PC-9 (cell line): Measurements from ENCODE around the gene OSGIN1. TPM values are rescaled to one million over a fixed set of nuclear protein-coding genes. Genes with fewer than 3 reads are reported as not detected.

Experiments used
- BruUV-seq: library from RNA; stranded (reverse); fragments of 400-500 nt; replicated peaks from 2 replicates; lab custom pipeline; 2021; lab: Mats Ljungman, UMichigan
- CTCF ChIA-PET: fragments of 300-600 bp; sonication (Branson Sonifier 250); formaldehyde crosslinking; loops from one replicate; lab custom pipeline; 2022; ENCODE audit warnings: antibody characterized with exemption; lab: Charles Lee
- POLR2A ChIA-PET: fragments of 300-600 bp; sonication (Branson Sonifier 250); formaldehyde crosslinking; loops from one replicate; lab custom pipeline; 2022; ENCODE audit warnings: antibody characterized with exemption; ENCODE audit not compliant: unreplicated experiment; lab: Charles Lee
- DNase-seq, 2 experiments: peaks; one replicate each; pipeline versions ENCODE4 v3.0.0 to v3.0.0-alpha.2; 2015 to 2022; ENCODE audit warnings: mixed read lengths in 1 of 2
- H2AFZ ChIP-seq: fragments of 200-600 bp; sonication (generic); 2 replicates; pipeline ENCODE4 v1.8.1; 2017; ENCODE audit warnings: antibody characterized with exemption
- H3F3A ChIP-seq: fragments of 200-600 bp; sonication (generic); 2 replicates; pipeline ENCODE4 v1.8.1; 2017; ENCODE audit warnings: antibody characterized with exemption, mild to moderate bottlenecking, low read depth; ENCODE audit not compliant: insufficient read depth
- H3K27ac ChIP-seq: fragments of 200-600 bp; sonication (generic); 2 replicates; pipeline ENCODE4 v1.6.1; 2016; ENCODE audit warnings: mixed run types
- H3K27me3 ChIP-seq: fragments of 200-600 bp; sonication (generic); 2 replicates; pipeline ENCODE4 v1.6.1; 2016; ENCODE audit warnings: low read depth, mixed run types; ENCODE audit not compliant: insufficient read depth
- H3K36me3 ChIP-seq: fragments of 200-600 bp; sonication (generic); 2 replicates; pipeline ENCODE4 v1.6.1; 2016; ENCODE audit warnings: low read depth, mixed run types
- H3K4me1 ChIP-seq: fragments of 200-600 bp; sonication (generic); replicated peaks from 2 replicates; pipeline ENCODE4 v1.6.1; 2016; ENCODE audit warnings: mixed run types; ENCODE audit not compliant: insufficient read depth
- H3K4me2 ChIP-seq: fragments of 200-600 bp; sonication (generic); 2 replicates; pipeline ENCODE4 v1.6.1; 2017; ENCODE audit warnings: mixed run types
- H3K4me3 ChIP-seq: fragments of 200-600 bp; sonication (generic); 2 replicates; pipeline ENCODE4 v1.6.1; 2016; ENCODE audit warnings: mixed run types
- H3K79me2 ChIP-seq: fragments of 200-600 bp; sonication (generic); 2 replicates; pipeline ENCODE4 v1.6.1; 2017; ENCODE audit warnings: low read depth, mixed run types
- H3K9me2 ChIP-seq: fragments of 200-600 bp; sonication (generic); 2 replicates; pipeline ENCODE4 v1.8.1; 2017; ENCODE audit warnings: mild to moderate bottlenecking; ENCODE audit not compliant: insufficient read depth
- H3K9me3 ChIP-seq: fragments of 200-600 bp; sonication (generic); 2 replicates; pipeline ENCODE4 v1.8.1; 2016; ENCODE audit warnings: low read depth; ENCODE audit not compliant: insufficient read depth
- H4K20me1 ChIP-seq: fragments of 200-600 bp; sonication (generic); 2 replicates; pipeline ENCODE4 v1.8.1; 2017; ENCODE audit not compliant: insufficient read depth
- EZH2 ChIP-seq: fragments of 200-600 bp; sonication (generic); IDR thresholded peaks from 2 replicates; pipeline ENCODE4 v1.8.0; 2017; ENCODE audit warnings: antibody characterized with exemption, low read depth
- intact Hi-C: fragments of 100-400 bp; cut with micrococcal nuclease; formaldehyde crosslinking; loops from one replicate; pipeline ENCODE4 v1.10.0; 2022; ENCODE audit not compliant: unreplicated experiment
- total RNA-seq: library from RNA; stranded (reverse); gene quantifications from 2 replicates; pipeline ENCODE4 v1.2.3, GENCODE V29; 2021
- TF ChIP-seq, protein P1 (sequence below): fragments of 200-600 bp; sonication (generic); conservative IDR thresholded peaks from 2 replicates; pipeline ENCODE4 v1.6.1; 2017; ENCODE audit warnings: mixed run types, antibody characterized with exemption, mild to moderate bottlenecking, moderate library complexity

The OSGIN1 gene
- total RNA-seq, 1 experiment from 2014 or later: 44.8 TPM

DNA sequence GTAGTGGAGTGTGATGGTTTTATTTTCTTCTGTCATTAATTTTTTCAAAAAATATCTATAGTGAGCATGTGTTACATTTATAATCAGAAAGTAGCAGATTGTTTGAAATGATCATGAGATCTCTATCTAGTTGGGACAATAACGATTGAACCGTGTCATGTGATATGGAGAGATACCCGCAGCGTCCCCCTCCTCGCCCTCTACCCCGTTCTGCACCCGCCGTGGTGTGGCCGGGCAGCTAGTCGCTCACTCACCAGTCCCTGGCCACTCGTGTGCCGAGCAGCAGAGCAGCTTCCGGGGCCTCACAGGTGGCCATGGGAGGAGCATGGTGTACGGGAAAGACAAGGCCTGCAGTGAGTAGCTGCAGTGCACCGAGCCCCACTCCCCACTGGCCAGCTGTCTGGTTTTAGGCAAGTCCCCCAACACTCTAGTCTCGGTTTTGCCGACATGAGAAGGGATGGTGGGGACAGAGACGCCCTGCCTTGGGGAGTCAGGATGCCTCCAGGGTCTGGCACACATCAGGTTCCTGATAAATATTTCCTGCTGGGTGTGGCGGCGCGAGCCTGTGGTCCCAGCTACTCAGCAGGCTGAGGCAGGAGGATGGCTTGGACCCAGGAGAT is 38.8 kb upstream of the OSGIN1 start:
- ChIA-PET CTCF (no interaction called here), POLR2A (interaction anchor here (0.7 kb wide), 1 partner anchor 66 kb away, joined by 5 read pairs; no protein-coding TSS in a partner anchor)
- no peak for DNase-seq
- H3K9me3 ChIP-seq: no peaks in the 10 kb centered on the region
- H3K27me3 ChIP-seq: no peaks in the 10 kb centered on the region
- H3K4me2 ChIP-seq: no peak overlapping the region
- no peaks in the 10 kb centered on the region for H3K79me2 ChIP-seq
- H3F3A ChIP-seq: no peaks in the 10 kb centered on the region
- no peaks in the 10 kb centered on the region for H3K9me2 ChIP-seq
- TF ChIP-seq, protein P1, sequence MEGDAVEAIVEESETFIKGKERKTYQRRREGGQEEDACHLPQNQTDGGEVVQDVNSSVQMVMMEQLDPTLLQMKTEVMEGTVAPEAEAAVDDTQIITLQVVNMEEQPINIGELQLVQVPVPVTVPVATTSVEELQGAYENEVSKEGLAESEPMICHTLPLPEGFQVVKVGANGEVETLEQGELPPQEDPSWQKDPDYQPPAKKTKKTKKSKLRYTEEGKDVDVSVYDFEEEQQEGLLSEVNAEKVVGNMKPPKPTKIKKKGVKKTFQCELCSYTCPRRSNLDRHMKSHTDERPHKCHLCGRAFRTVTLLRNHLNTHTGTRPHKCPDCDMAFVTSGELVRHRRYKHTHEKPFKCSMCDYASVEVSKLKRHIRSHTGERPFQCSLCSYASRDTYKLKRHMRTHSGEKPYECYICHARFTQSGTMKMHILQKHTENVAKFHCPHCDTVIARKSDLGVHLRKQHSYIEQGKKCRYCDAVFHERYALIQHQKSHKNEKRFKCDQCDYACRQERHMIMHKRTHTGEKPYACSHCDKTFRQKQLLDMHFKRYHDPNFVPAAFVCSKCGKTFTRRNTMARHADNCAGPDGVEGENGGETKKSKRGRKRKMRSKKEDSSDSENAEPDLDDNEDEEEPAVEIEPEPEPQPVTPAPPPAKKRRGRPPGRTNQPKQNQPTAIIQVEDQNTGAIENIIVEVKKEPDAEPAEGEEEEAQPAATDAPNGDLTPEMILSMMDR: no peak
- no peak for TF ChIP-seq EZH2
- no peaks in the 10 kb centered on the region for H3K36me3 ChIP-seq
- no peak overlapping the region for H3K27ac ChIP-seq
- intact Hi-C loops: no loop called here
- H3K4me1 ChIP-seq: no peaks in the 10 kb centered on the region
- no peak overlapping the region for H2AFZ ChIP-seq
- H4K20me1 ChIP-seq: no peaks in the 10 kb centered on the region
- H3K4me3 ChIP-seq: no peak overlapping the region
- BruUV-seq: no TSS peak

DNA sequence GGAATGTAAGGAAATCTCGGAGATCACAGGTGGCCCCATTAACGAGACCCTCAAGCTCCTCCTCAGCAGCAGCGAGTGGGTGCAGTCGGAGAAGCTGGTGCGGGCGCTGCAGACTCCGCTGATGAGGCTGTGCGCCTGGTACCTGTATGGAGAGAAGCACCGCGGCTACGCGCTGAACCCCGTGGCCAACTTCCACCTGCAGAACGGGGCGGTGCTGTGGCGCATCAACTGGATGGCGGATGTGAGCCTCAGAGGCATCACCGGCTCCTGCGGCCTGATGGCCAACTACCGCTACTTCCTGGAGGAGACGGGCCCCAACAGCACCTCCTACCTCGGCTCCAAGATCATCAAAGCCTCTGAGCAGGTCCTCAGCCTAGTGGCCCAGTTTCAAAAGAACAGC is 38.0 kb upstream of the OSGIN1 start:
- Histone ChIP-seq H3K36me3 (no peaks in the 10 kb centered on the region), H3K4me3 (no peak overlapping the region), H2AFZ (no peak overlapping the region), H3K27ac (no peak overlapping the region), H3K4me1 (no peaks in the 10 kb centered on the region), H3K9me2 (no peaks in the 10 kb centered on the region), H4K20me1 (no peaks in the 10 kb centered on the region), H3K9me3 (no peaks in the 10 kb centered on the region), H3K27me3 (no peaks in the 10 kb centered on the region), H3F3A (no peaks in the 10 kb centered on the region), H3K79me2 (no peaks in the 10 kb centered on the region), H3K4me2 (no peak overlapping the region)
- intact Hi-C loops: no loop called here
- TF ChIP-seq, protein P1: no peak
- no peak for TF ChIP-seq EZH2
- ChIA-PET CTCF (no interaction called here), POLR2A (no interaction called here)
- BruUV-seq: no TSS peak
- no peak for DNase-seq

DNA sequence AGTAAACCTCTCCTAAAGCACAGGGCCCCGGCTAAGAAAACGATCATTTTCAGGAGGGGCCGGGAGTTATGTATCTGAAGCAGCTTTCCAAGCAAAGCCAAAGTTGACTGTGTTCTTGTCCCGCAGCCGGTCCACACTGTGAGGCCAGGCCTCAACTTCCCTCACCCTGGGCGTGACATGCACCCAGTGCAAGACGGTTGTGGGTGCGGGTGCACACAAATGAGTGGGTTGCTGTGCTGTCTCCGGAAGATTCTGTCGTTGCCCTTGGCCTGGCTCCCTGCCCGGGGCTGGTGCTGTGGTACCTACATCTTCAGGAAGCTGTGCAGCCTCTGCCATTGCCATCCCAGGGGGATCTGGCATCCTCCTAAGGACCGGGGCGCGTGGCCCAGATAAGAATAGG is 37.5 kb upstream of the OSGIN1 start:
- no peak for DNase-seq
- no peak overlapping the region for H3K4me3 ChIP-seq
- intact Hi-C loops: no loop called here
- H3K4me2 ChIP-seq: no peak overlapping the region
- H3K9me3 ChIP-seq: no peaks in the 10 kb centered on the region
- CTCF ChIA-PET: no interaction called here
- no peak overlapping the region for H3K27ac ChIP-seq
- no peaks in the 10 kb centered on the region for H3K79me2 ChIP-seq
- no peaks in the 10 kb centered on the region for H3K27me3 ChIP-seq
- no peaks in the 10 kb centered on the region for H4K20me1 ChIP-seq
- H3K9me2 ChIP-seq: no peaks in the 10 kb centered on the region
- no TSS peak for BruUV-seq
- no peaks in the 10 kb centered on the region for H3K4me1 ChIP-seq
- POLR2A ChIA-PET: no interaction called here
- no peaks in the 10 kb centered on the region for H3K36me3 ChIP-seq
- TF ChIP-seq EZH2: no peak
- TF ChIP-seq, protein P1: no peak
- no peak overlapping the region for H2AFZ ChIP-seq
- H3F3A ChIP-seq: no peaks in the 10 kb centered on the region
